22Rv1 (cell line): ENCODE data around the gene SLC27A5.
A peak's percentile ranks its signal among the peaks of the same experiment; 100 is the strongest.

Source experiments
- H3K27ac ChIP-seq: fragments of 450-650 bp; 2 replicates; pipeline ENCODE4 v1.5.1; 2017
- ZFX ChIP-seq: fragments of 450-650 bp; IDR thresholded peaks from 2 replicates; pipeline ENCODE4 v1.6.1; 2017; ENCODE audit warnings: antibody characterized with exemption, borderline replicate concordance
- TF ChIP-seq, protein P1 (sequence below): fragments of 450-650 bp; IDR thresholded peaks from 2 replicates; pipeline ENCODE4 v1.5.1; 2017; ENCODE audit warnings: mild to moderate bottlenecking

Gene SLC27A5

DNA sequence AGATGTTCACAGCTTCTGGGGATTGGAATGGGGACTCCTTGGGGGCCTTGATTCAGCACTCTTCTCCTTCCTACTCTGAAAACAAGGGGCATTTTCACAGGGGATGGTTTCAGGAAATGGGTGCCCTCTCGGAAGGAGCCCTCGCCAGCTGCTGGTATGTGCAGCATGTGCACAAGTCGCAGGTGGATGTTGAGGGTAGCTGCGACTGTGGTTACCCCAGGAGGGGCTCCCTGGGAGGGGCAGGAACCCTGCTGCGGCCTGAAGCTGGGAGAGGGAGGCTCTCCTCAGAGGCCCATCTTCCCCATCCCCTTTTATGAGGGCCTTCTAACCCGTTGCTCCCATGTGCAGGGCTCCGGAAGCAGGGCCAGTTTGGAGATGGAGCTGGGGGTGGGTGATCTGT, 29.4 kb downstream of the SLC27A5 start:
- TF ChIP-seq, protein P1, sequence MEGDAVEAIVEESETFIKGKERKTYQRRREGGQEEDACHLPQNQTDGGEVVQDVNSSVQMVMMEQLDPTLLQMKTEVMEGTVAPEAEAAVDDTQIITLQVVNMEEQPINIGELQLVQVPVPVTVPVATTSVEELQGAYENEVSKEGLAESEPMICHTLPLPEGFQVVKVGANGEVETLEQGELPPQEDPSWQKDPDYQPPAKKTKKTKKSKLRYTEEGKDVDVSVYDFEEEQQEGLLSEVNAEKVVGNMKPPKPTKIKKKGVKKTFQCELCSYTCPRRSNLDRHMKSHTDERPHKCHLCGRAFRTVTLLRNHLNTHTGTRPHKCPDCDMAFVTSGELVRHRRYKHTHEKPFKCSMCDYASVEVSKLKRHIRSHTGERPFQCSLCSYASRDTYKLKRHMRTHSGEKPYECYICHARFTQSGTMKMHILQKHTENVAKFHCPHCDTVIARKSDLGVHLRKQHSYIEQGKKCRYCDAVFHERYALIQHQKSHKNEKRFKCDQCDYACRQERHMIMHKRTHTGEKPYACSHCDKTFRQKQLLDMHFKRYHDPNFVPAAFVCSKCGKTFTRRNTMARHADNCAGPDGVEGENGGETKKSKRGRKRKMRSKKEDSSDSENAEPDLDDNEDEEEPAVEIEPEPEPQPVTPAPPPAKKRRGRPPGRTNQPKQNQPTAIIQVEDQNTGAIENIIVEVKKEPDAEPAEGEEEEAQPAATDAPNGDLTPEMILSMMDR, result no peak
- TF ChIP-seq ZFX, result no peak
- no peak overlapping the region for H3K27ac ChIP-seq

DNA sequence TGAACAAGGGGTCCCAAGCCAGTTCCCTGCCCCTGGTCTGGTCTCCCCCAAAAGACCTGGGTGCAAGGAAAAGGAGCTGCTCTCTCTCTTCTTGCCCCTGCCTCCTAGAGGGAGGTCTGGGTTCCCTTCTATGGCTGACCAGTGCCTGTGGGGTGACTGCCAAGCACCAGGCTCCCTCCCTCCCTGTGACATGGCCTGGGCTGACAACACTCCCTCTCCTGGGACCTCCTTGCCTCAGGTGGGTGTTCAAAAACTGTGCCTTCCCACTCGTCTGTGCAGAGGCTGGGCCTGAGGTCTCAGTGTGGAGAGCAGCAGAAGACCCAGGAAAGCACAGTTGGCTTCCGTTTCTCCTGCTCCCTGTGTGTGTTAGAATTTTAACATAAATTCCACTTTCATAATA, 31.0 kb downstream of the SLC27A5 start:
- H3K27ac ChIP-seq, result no peak overlapping the region

DNA sequence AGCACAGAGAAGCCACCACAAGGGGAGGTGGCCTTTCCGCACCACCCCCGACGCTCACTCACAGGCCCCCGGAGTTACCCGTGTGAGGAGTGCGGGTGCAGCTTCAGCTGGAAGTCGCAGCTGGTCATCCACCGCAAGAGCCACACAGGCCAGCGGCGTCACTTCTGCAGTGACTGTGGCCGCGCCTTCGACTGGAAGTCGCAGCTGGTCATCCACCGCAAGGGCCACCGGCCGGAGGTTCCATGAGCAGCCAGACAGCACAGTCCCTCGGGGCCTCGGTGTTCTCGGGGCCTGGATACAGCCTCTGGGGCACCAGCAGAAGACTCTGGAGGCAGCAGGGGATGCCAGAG, 31.3 kb downstream of the SLC27A5 start:
- no peak for TF ChIP-seq ZFX
- TF ChIP-seq, protein P1, result no peak
- no peak overlapping the region for H3K27ac ChIP-seq

More for the DNA sequence above, 31.0 kb downstream of the SLC27A5 start:
- no peak for TF ChIP-seq ZFX

DNA sequence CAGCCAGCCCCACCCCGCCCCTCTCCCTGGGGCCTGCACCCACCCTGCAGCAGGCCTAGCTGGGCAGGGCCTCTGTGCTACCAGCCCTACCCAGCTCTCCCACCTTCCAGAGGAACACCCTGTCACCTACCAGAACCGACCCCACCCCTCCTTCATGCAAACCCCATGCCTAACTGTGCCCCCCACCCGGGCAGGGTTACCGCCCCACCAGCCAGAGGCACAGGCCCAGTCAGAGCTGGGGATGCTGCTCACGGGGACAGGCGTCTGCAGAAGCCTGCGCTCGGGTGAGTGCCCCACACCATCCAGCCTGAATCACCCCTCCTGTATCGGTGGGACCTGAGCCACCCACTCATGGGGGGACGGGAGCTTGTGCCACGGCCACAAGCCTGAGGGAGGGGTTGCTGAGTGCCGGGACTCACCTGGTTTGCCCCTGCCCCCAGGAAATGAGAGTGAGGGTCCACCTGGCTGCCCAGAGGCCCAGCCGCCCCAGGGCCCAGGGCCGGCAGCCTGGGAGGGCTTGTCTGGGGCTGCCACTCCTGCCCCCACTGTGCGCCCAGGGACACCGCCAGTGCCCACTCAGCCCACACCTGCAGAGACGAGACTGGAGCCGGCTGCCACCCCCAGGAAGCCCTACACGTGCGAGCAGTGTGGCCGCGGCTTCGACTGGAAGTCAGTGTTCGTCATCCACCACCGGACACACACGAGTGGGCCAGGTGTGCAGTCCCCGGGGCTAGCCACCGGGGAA, 31.9 kb downstream of the SLC27A5 start:
- no peak for TF ChIP-seq ZFX
- TF ChIP-seq, protein P1, result no peak
- H3K27ac ChIP-seq, result no peak overlapping the region

DNA sequence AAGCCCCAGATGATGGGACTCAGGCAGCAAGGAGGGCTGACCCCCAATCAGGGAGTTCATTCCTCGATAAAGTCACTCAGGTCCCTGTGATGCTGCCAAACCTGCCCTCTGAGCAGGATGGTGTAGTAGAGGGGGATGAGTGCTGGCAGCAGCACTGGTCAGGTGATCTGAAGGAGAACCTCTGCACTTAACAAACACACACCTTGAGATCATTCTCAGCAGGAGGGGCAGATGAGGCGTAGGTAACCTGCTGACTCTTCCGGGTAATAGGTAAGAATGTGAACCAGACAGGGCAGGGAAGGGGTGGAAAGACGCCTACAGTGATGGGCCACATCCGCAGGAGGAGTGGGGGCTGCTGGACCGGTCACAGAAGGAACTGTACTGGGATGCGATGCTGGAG, 32.5 kb downstream of the SLC27A5 start:
- peak overlapping the region; percentile 98; the same call in 1 of the 2 replicates for H3K27ac ChIP-seq
- no peak for TF ChIP-seq ZFX
- TF ChIP-seq, protein P1, result no peak

DNA sequence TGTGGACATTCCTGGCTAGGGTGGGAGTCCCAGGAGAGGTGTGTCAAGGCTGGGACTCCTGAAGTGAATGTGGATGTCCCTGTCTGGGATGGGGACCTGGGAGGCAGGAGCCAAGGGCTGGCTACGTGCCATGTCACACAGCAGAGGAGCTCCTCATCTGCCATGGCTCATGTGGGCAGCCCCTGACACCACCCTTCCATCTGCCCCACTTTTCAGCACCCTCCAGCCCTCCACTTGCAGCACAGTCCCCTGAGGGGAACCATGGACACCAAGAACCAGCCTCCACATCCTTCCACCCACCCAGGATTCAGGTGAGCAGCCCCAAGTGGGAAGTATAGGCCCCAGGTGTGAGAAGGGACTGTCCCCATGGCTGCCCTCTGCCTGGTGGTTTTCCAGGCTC, 33.9 kb downstream of the SLC27A5 start:
- TF ChIP-seq, protein P1, result no peak
- no peak for TF ChIP-seq ZFX
- peak overlapping the region; percentile 98 for H3K27ac ChIP-seq

DNA sequence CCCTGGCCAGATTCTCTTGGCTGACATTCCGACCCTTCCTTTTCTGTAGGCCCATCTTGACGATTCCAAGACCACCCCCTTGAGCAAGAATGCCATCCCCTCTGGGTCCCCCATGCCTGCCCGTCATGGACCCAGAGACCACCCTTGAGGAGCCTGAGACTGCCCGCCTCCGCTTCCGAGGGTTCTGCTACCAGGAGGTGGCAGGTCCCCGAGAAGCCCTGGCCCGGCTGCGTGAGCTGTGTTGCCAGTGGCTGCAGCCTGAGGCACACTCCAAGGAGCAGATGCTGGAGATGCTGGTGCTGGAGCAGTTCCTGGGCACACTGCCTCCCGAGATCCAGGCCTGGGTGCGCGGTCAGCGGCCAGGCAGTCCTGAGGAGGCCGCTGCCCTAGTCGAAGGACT, 34.7 kb downstream of the SLC27A5 start:
- TF ChIP-seq, protein P1, result no peak
- no peak for TF ChIP-seq ZFX
- peak overlapping the region; percentile 98 for H3K27ac ChIP-seq
